22Rv1 (cell line): ENCODE results near the gene R3HDM2.

Experiments
- H3K27ac ChIP-seq: fragments of 450-650 bp; 2 replicates; pipeline ENCODE4 v1.5.1; 2017
- ZFX ChIP-seq: fragments of 450-650 bp; IDR thresholded peaks from 2 replicates; pipeline ENCODE4 v1.6.1; 2017; ENCODE audit warnings: antibody characterized with exemption, borderline replicate concordance
- TF ChIP-seq, protein P1 (sequence below): fragments of 450-650 bp; IDR thresholded peaks from 2 replicates; pipeline ENCODE4 v1.5.1; 2017; ENCODE audit warnings: mild to moderate bottlenecking

R3HDM2 gene

DNA sequence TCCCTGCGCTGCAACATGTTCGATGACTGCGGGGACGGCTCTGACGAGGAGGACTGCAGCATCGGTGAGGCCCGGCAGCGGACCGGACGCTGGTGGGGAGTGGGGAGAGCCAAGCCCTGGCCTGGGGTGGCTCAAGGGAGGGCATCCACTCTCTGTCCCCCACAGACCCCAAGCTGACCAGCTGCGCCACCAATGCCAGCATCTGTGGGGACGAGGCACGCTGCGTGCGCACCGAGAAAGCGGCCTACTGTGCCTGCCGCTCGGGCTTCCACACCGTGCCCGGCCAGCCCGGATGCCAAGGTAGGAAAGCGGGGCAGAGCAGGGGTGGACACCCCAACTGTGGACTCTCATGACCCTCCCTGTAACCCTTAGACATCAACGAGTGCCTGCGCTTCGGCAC lies 225.7 kb downstream of the R3HDM2 start:
- TF ChIP-seq, protein P1, sequence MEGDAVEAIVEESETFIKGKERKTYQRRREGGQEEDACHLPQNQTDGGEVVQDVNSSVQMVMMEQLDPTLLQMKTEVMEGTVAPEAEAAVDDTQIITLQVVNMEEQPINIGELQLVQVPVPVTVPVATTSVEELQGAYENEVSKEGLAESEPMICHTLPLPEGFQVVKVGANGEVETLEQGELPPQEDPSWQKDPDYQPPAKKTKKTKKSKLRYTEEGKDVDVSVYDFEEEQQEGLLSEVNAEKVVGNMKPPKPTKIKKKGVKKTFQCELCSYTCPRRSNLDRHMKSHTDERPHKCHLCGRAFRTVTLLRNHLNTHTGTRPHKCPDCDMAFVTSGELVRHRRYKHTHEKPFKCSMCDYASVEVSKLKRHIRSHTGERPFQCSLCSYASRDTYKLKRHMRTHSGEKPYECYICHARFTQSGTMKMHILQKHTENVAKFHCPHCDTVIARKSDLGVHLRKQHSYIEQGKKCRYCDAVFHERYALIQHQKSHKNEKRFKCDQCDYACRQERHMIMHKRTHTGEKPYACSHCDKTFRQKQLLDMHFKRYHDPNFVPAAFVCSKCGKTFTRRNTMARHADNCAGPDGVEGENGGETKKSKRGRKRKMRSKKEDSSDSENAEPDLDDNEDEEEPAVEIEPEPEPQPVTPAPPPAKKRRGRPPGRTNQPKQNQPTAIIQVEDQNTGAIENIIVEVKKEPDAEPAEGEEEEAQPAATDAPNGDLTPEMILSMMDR = no peak
- no peak for TF ChIP-seq ZFX
- no peak overlapping the region for H3K27ac ChIP-seq

DNA sequence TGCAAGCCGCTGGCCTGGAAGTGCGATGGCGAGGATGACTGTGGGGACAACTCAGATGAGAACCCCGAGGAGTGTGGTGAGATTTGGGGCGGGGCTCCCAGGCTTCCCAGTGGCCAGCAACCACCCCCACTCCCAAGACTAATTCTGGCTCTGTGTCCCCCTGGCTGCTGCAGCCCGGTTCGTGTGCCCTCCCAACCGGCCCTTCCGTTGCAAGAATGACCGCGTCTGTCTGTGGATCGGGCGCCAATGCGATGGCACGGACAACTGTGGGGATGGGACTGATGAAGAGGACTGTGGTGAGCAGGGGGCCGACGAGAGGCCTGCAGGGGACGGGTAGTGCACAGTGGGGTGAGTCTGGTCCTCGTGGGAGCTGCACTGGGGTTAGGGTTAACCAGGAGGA lies 226.4 kb downstream of the R3HDM2 start:
- TF ChIP-seq ZFX = no peak
- TF ChIP-seq, protein P1 = no peak
- H3K27ac ChIP-seq = no peak overlapping the region

GRCh38 chr12:57203791-57204190 lies 227.1 kb downstream of the R3HDM2 start:
- H3K27ac ChIP-seq = no peak overlapping the region
- TF ChIP-seq, protein P1 = no peak
